Measurements from ENCODE around the gene FKBP15. TPM values are rescaled to one million over a fixed set of nuclear protein-coding genes. Genes with fewer than 3 reads are reported as not detected.
"Not testable (repeated sequence)": the region's sequence is repeated elsewhere in the genome, so short reads cannot be mapped to it uniquely, and the experiment has no call there.

FKBP15 gene
- total RNA-seq, 1 donor from 2014 or later: 36.9 TPM

DNA sequence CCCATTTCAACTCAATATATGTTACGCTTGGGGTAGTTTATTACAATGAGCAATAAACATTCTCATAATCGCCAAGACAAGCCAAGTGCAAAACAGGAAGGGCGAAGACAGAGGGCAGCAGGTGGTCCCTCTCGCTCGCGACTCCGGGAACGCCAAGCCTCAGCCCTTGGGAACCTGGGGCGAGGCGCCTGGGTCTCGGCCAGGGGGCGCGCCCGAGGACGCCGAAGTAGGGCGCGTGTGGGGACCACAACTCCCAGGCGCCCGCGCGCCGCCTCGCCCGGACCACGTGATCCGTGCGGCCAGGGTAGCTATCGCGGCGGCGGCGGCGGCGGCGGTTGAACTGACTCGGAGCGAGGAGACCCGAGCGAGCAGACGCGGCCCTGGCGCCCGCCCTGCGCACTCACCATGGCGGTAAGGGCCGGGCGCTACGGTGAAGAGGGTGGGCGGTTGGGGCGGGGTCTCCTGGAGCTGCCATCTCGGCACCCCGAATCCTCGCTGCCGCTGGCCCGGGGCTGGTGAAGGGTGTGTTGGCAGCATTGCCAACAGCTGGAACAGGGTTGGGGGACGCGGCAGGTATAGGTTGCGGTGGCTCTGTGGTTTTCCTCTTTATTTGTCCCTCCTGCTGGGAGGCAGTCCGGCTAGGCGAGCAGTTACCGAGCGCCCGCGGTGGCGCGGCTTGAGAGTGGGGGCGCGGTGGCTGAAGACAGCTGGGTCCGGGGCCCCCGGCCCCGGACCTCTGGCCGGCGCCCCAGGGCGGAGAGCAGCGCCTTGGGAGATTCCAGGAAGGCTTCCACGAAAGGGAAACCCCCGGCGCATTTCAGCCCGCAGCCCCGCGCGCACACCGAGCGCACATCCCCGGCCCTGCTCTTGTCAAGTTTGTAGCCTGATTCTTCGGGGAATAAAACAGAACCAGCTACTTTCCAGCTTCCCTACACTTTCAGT, 70.1 kb downstream of the FKBP15 start, which contains the start of gene SLC31A2:
Gene SLC31A2, plus strand, starts transcription at position 338 of the 942 bp plus-strand sequence. Its CDS starts 68 bp downstream, at position 406.
- intact Hi-C loops (cut with micrococcal nuclease): loop anchor here (1.0 to 10.0 kb wide), 5 partner anchors 70 to 1669 kb away; partner anchors contain the start of genes C9orf43, CDC26, ECPAS and FKBP15

DNA sequence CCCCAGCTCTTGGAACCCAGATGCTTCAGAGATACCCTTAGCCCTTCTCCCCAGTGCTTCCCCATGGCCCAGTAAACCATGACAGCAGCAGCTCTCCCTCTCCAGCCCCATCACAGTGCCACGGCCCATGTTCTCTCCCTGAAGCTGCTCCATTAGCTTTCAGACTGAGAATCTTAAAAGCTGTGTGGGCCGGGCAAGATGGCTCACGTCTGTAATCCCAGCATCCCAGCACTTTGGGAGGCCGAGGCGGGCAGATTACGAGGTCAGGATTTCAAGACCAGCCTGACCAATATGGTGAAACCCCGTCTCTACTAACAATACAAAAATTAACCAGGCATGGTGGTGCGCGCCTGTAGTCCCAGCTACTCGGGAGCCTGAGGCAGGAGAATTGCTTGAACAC, 71.5 kb downstream of the FKBP15 start:
- intact Hi-C loops (cut with micrococcal nuclease): not testable (repeated sequence)

DNA sequence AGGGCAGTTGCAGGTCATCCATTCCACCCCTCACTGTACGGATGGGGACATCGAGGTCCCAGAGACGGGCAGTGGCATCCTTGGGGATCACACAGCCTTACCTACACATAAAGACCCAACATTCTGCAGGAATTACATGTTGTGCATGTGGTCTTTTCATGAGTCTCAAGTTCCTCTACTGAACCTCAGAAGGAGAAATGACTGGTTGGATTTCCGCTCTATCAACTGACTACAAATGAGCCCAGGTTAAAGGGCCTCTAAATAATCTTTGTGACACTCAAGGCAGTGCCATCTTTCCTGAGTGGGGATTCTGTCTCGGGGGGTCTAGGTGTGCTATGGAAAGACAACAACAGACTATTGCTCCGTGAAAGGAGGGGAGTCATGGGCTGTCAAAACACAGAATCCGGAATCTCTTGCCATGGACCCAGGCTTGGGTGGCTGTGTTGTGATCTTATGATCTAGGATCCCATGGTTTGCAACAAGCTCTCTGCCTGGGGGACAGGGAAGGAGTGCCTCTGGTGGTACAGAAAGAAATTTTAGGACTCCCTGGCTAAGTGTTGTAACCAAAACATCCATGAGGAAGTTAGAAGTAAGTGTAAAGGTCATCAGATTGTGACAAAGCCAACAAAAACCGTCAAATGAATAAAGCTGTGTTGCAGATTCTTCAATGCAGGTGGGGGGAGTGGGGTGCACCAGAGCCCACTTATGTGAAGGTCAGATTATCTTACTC, 72.1 kb downstream of the FKBP15 start:
- intact Hi-C loops (cut with micrococcal nuclease): no loop called here

DNA sequence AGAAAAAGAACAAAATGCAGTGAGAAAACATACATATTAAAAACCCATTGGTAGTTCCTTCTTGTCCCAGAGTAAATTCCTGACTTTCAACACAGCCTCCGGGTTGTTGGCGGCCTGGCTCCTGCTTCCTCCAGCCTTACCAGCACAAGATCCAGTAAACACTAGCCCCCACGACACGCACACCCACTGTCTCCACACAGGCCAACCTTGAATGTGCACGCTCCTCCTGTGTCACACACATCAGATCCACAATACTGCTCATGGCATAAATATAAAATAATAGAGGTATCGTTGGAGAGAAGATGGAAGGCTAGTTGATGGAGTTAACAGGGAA, 72.7 kb downstream of the FKBP15 start:
- intact Hi-C loops (cut with micrococcal nuclease): no loop called here

DNA sequence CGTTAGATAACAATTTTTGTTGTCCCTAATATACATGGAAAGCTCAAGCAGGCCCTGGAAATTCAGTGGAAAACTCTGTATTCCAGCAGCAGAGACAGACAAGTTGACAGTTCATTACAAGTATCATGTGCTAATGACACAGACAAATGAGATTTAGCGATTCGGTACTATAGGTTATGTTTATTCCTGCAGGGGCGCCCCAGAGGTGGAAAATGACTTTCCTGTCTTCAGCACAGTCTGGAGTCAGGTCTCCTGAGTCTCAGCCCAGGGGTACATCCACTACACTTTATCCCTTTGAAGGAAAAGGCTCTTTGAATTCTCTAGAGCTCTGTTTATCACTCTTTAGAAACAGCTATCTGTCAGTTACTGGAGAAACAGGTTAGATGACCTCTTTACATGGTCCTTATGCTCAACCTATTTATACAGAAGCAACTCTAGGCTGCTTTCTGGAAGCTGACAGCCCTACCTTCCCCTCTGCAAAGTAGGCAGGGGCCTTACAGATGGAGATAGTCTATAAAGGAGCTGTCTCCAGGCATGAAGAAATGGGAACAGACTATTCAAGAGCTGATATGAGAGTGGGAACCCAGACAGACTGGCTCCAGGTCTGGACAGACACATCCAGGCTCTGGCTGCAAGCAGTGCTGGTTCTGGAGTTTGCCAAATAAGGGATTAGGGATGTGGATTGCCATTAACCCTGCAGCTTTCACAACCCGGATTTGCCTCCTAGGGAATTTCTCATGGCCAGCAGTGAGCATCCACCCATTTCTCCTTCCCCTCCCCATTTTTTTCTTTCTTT, 77.4 kb downstream of the FKBP15 start:
- intact Hi-C loops (cut with micrococcal nuclease): no loop called here

DNA sequence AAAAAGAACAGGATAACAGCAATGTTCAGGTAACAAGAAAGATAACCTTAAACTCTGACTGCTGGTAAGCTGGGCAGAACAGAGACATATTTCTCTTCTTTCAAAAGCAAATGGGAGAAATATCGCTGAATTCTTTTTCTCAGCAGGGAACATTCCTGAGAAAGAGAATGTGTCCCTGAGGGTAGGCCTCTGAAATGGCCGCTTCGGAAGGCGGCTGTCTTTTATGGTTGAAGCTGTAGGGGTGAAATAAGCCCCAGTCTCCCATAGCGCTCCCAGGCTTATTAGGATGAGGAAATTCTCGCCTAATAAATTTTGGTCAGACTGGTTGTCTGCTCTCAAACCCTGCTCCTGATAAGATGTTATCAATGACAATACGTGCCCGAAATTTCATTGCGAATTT, 80.2 kb downstream of the FKBP15 start:
- intact Hi-C loops (cut with micrococcal nuclease): not testable (repeated sequence)

DNA sequence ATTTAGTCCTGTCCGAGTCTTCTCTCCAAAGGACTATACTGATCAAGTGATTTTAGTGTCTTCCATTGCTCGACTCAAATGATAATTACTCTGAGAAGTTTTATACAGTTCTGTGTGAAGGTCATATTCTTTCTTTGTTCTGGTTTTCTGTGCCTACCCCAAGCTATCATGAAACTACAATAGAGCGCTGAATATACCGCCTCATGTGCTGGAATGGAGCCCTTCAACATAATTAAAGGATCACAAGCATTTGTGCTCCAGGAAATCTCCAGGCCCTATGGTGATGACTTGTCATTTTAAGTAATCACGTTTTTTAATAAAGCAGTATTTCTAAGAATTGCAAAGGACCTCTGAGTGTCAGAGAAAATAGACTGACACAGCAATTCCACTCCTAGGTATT, 81.1 kb downstream of the FKBP15 start:
- intact Hi-C loops (cut with micrococcal nuclease): no loop called here

DNA sequence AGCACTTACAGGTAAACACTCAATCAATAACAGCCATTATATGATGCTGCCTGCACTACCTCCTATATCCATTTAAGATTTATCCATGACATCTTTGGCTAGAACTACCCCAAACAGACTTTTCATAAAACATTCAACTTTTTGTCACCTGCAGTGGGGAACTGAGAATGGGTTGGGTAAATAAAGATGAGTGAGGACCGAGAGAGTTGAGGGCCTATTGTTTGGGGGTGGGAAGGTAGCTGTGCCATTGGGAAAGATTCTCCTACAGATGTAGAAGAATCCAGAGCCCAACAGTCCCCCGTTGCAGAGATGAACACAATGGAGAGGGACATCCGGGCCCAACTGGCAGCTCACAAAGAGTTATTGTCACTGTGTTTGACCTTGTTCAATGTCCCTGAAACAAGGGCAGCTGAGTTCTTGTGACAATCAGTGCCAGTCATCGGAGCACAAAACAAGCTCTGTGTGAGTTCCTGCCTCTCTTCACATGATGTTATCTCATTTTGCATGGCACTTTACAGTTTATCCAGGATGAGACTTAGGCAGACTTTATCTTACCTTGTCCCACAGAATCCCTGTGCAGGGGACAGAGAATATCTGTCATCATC, 81.8 kb downstream of the FKBP15 start:
- intact Hi-C loops (cut with micrococcal nuclease): no loop called here

DNA sequence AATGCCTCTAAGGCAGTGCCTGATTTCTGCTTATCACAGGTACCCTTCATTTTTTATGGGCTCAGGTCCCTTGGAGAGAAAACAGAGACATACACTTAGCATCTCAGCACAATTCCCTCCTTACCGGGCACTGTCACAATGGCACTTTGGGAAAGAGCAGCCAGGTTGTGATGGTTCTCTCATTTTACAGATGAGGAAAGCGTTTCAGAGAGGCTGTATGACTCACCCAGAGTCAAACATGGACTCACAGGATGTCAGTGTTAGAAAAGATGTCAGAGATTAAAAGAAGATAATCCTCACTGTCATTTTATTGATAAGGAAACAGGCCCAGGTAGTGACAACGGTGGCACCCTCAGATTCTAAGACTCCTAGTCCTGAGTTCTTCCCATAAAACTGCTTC, 82.3 kb downstream of the FKBP15 start:
- intact Hi-C loops (cut with micrococcal nuclease): no loop called here

DNA sequence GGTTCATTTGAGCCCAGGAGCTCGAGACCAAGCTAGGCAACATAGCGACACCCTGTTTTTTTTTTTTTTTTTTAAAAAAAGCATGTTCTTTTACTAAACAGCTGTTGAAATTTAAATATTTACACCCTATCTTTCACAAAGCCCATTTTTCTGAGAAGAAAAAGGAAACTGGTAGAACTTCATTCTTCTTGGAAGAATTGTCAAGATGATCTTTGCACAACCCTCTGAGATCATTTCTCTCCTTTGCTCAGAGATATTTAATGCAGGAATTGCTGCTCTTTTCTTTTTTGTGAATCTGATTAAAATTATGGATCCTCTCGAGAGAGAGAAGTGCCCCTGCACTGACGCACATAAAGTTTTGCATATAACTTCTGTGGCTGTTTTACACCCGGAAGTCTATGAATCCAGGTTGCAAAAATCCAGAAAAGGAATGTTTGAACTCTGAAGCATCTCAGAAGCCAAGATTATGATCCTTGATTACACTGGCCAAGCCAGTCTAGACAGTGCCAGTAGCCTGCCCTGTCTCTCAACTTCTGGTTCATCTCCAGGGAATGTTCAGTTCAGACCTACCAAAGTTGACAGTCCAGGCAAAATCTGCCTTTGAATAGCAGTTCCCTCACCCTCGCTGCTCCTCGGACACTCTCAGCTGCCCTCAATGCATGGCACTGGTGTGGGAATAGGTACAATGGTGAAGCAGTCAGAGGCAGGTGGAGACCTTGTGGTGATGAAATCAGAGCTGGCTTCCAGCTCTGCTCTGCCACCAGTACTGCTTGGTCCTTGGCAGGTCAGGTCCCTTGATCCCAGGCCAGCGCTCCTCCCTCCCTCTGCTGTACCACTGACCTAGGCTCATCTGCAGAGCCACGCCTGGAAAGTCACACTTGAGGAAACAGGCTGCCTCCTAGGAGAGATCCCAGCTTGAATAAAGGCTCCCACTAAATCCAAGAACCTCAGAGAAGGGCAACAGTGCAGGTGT, 83.6 kb downstream of the FKBP15 start:
- intact Hi-C loops (cut with micrococcal nuclease): no loop called here

DNA sequence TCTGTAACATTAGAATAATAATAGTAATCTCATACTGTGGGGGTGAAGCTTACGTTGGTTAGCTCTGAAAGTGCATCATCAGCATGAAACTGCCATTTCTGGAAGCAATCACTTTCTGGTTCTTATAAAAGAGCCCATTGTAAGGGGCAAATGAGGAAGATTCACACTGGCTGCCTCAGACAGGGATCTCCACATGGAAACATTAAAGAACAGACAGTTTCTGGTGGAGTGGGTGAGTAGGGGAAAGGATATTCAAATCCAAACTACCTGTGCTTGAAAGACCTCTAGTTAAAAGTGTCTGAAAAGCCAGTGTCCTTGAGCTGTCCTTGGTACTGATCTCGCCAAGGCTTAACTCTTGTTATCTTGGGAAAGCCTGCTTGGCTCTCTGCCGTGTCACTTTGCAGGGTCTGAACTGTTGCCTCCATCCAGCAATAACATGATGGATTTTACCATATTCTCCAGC, 89.4 kb downstream of the FKBP15 start:
- intact Hi-C loops (cut with micrococcal nuclease): no loop called here

DNA sequence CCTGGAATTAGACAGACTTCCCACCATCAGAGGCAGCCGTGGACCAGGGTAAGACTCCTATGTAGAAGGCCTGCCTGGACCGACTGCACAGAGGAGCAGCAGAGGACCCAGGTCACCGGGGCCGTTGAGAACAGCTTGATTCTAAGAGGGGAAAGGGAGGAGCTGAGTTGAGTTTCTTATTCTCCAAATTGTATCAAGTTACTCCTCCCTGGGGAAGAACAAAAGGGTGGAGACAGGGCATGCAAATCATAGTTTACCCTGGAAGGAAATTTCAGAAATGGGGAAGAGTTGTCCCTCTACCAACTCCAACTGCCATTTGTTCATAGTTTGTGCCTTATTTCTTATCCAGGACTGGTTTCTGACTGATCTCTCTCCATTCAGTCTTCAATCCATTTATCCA, 91.2 kb downstream of the FKBP15 start:
- intact Hi-C loops (cut with micrococcal nuclease): no loop called here

DNA sequence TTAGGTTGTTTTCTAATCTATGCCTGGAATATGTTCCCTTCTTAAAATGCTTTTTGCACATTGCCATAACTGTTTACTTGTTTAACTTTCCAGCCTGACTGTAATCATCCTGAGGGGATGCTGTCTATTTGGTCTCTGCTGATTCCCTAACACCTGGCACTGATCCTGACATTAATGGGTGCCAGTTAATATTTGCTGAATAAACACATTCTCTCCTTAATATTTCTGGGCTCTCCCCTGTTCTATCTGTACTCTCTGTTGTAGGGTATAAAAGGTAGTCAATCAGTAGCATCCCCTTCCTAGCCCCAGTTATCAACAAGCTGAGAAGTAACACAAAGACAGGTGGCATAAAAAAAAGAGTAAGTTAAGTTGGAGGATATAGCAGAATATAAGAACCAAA, 91.6 kb downstream of the FKBP15 start:
- intact Hi-C loops (cut with micrococcal nuclease): no loop called here

DNA sequence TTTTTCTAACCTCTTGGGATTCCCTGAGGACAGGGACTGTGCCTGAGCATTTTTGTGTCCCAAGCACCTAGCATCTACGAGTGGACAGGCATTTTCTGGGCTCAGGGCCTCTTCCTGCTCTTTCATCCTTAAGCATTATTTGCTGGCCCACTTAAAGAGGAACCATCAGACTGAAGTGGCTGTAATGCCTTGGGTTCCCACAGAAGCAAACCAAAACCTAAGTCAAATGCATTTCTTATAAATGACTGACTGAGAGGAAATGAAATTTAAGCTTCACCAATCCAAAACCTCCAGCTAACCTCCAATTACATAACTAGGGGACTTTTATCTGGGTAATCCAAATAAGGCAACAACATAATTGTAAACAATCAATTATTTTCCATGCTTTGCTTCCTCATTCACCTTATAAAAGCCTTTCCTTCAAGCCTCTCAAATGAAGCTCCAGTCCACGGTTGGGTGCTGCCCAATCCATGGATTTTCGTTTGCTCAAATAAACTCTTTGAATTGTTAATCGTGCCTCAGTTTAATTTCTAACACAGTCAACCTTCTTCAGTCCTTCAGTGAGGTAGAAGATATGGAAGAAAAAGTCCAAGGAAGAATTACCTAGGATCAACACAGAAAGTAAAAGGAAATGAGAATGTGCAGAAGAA, 95.6 kb downstream of the FKBP15 start:
- intact Hi-C loops (cut with micrococcal nuclease): no loop called here

DNA sequence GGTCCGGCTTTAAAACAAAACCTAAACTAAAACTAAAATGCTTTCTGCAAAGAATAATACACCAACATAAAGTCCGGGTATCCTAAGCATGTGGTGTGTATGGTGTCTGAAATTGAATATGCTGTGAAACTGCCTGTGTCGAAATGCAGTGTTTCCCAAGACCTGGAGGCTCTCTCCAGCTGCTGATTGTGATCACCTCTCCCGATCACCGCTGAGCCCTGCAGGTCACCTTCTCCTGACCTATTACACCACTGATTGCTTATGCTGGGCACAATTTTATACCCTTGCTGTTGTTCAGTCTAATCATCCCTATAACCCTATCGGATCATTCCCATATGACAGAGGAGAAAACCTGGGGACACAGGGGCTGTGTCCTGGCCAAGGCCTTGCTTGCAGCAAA, 102.2 kb downstream of the FKBP15 start:
- intact Hi-C loops (cut with micrococcal nuclease): not testable (repeated sequence)
